ELR (cell line): Measurements from ENCODE around the gene KIF4B.
A peak's percentile ranks its signal among the peaks of the same experiment; 100 is the strongest.
"Not testable (repeated sequence)": the region's sequence is repeated elsewhere in the genome, so short reads cannot be mapped to it uniquely, and the experiment has no call there.

Experiments used
- DNase-seq: peaks from one replicate; pipeline ENCODE4 v3.0.0-alpha.2; 2015; ENCODE audit warnings: low read depth

Gene KIF4B

GRCh38 chr5:155004138-155004744, 9.3 kb upstream of the KIF4B start:
- DNase-seq: peak; percentile 59

- not testable (repeated sequence) for DNase-seq
Measured at GRCh38 chr5:155006265-155006664, 7.3 kb upstream of the KIF4B start.

GRCh38 chr5:155008669-155009068, 4.9 kb upstream of the KIF4B start:
- peak; percentile 52 for DNase-seq

- no peak for DNase-seq
Measured at GRCh38 chr5:155010881-155011280, 2.7 kb upstream of the KIF4B start.

GRCh38 chr5:155015239-155015638, 1.7 kb downstream of the KIF4B start:
- DNase-seq: no peak

- peak; percentile 10 for DNase-seq
Measured at GRCh38 chr5:155017610-155018009, 4.1 kb downstream of the KIF4B start.

- no peak for DNase-seq
Measured at GRCh38 chr5:155019601-155020226, 6.2 kb downstream of the KIF4B start.

- no peak for DNase-seq
Measured at GRCh38 chr5:155021842-155022241, 8.3 kb downstream of the KIF4B start.

- DNase-seq: no peak
Measured at GRCh38 chr5:155023320-155023719, 9.8 kb downstream of the KIF4B start.

GRCh38 chr5:155024015-155024414, 10.5 kb downstream of the KIF4B start:
- peak; percentile 53 for DNase-seq

- DNase-seq: no peak
Measured at GRCh38 chr5:155025895-155026294, 12.3 kb downstream of the KIF4B start.

- peak; percentile 57 for DNase-seq
Measured at GRCh38 chr5:155027993-155028629, 14.6 kb downstream of the KIF4B start.

- no peak for DNase-seq
Measured at GRCh38 chr5:155029240-155029639, 15.7 kb downstream of the KIF4B start.

GRCh38 chr5:155034145-155034744, 20.7 kb downstream of the KIF4B start:
- DNase-seq: not testable (repeated sequence)

- DNase-seq: not testable (repeated sequence)
Measured at GRCh38 chr5:155035087-155035486, 21.5 kb downstream of the KIF4B start.

GRCh38 chr5:155040984-155041653, 27.6 kb downstream of the KIF4B start:
- DNase-seq: peak; percentile 37

GRCh38 chr5:155044591-155044990, 31.0 kb downstream of the KIF4B start:
- no peak for DNase-seq

GRCh38 chr5:155046591-155046990, 33.0 kb downstream of the KIF4B start:
- no peak for DNase-seq

GRCh38 chr5:155047818-155048217, 34.3 kb downstream of the KIF4B start:
- no peak for DNase-seq

GRCh38 chr5:155049569-155050383, 36.2 kb downstream of the KIF4B start:
- DNase-seq: peak; percentile 32

- DNase-seq: peak; percentile 4
Measured at GRCh38 chr5:155050384-155051019, 36.9 kb downstream of the KIF4B start.
